ENCODE results near the gene STOML3. TPM values are rescaled to one million over a fixed set of nuclear protein-coding genes. Genes with fewer than 3 reads are reported as not detected.

STOML3 gene
- total RNA-seq, 1 donor from 2014 or later, result not detected

DNA sequence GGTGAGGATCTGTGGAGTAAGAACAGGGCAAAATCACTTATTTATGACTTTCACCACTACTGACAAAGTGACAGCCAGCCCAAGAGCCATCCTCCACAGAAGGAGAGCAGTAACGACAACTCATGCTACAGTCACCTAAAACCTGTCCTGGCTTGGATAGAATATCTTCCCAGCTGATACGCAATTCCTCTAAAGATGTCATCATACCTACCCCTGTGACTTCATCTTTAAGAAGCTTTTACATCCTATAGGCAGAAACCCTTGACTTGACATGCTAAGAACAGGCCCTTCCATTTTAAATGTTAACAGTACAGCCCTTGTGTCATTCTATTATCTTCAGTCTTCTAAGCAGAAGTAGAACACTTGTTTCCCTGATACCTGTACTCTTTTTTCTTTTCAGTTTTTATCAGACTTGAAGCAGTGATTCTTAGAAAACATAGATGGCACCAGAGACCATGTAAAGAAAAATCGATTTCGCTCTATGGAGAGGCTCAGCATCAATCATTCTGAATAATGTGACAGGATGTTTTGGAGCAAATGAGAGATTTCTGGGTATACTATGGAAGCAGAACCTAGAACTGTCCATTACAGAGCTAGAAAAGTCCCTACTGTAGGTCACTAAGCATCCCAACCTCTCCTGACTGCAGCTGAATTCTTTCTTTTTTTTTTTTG is 20.1 kb downstream of the STOML3 start:
- Mint-ChIP-seq H3K4me3 (ENCODE audit: unreplicated experiment) (no peak overlapping the region), H3K36me3 (ENCODE audit: unreplicated experiment) (no peaks in the 10 kb centered on the region), H3K27me3 (ENCODE audit: unreplicated experiment) (peaks cover 19% of the 10 kb centered on the region), H3K27ac (ENCODE audit: unreplicated experiment) (no peak overlapping the region), H3K9me3 (ENCODE audit: unreplicated experiment) (no peaks in the 10 kb centered on the region), H3K4me1 (ENCODE audit: unreplicated experiment) (no peaks in the 10 kb centered on the region)
- TF ChIP-seq, protein P1, sequence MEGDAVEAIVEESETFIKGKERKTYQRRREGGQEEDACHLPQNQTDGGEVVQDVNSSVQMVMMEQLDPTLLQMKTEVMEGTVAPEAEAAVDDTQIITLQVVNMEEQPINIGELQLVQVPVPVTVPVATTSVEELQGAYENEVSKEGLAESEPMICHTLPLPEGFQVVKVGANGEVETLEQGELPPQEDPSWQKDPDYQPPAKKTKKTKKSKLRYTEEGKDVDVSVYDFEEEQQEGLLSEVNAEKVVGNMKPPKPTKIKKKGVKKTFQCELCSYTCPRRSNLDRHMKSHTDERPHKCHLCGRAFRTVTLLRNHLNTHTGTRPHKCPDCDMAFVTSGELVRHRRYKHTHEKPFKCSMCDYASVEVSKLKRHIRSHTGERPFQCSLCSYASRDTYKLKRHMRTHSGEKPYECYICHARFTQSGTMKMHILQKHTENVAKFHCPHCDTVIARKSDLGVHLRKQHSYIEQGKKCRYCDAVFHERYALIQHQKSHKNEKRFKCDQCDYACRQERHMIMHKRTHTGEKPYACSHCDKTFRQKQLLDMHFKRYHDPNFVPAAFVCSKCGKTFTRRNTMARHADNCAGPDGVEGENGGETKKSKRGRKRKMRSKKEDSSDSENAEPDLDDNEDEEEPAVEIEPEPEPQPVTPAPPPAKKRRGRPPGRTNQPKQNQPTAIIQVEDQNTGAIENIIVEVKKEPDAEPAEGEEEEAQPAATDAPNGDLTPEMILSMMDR (IDR thresholded peaks at IDR 0.05), result no peak
- no peak for DNase-seq (ENCODE audit: extremely low spot score, unreplicated experiment)

DNA sequence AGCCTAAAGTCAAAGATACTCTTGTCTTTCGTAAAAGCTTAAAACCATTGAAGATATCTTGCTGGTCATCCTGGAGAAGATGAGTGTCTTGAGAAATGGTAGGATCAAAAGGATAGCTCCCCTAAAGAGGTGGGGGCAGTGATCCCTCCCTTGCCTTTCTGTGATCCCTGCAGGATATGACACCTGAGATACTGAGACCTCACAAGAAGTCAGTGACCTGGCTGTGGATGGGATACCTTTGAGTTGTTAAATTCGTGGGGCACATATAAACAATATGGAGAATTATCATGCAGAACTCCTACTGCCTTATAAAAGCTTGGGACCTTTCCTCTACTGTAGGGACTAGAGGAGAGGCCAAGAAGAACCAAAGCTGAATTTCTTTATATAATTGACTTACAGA is 21.4 kb downstream of the STOML3 start:
- Mint-ChIP-seq H3K36me3 (ENCODE audit: unreplicated experiment) (no peaks in the 10 kb centered on the region), H3K9me3 (ENCODE audit: unreplicated experiment) (no peaks in the 10 kb centered on the region), H3K4me1 (ENCODE audit: unreplicated experiment) (no peaks in the 10 kb centered on the region), H3K27ac (ENCODE audit: unreplicated experiment) (no peak overlapping the region), H3K4me3 (ENCODE audit: unreplicated experiment) (no peak overlapping the region), H3K27me3 (ENCODE audit: unreplicated experiment) (peaks cover 30% of the 10 kb centered on the region)
- TF ChIP-seq, protein P1 (IDR thresholded peaks at IDR 0.05), result no peak
- no peak for DNase-seq (ENCODE audit: extremely low spot score, unreplicated experiment)

DNA sequence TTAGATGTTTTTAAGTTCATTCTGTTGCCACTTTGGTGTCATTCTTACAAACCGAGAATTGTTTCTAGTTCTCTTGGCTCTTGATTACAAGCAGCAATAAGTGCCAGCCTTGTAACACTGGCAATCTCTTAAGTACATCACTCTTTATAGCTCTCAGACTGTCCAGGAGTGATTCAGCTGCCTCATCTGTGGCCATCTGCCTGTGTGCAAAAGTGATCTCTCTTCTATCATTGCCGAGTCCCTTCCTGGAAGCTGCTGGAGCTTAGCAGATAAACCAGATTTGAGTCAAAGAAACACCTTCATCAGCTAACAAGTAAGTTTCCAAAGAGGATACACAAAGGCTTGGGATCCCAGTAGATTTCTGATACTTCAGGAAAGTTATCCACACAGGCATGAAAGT is 23.2 kb downstream of the STOML3 start:
- no peak for DNase-seq (ENCODE audit: extremely low spot score, unreplicated experiment)
- H3K36me3 Mint-ChIP-seq (ENCODE audit: unreplicated experiment), result no peaks in the 10 kb centered on the region
- no peak overlapping the region for H3K27ac Mint-ChIP-seq (ENCODE audit: unreplicated experiment)
- TF ChIP-seq, protein P1 (IDR thresholded peaks at IDR 0.05), result no peak
- no peaks in the 10 kb centered on the region for H3K4me1 Mint-ChIP-seq (ENCODE audit: unreplicated experiment)
- H3K9me3 Mint-ChIP-seq (ENCODE audit: unreplicated experiment), result no peaks in the 10 kb centered on the region
- H3K4me3 Mint-ChIP-seq (ENCODE audit: unreplicated experiment), result no peak overlapping the region
- H3K27me3 Mint-ChIP-seq (ENCODE audit: unreplicated experiment), result peaks cover 28% of the 10 kb centered on the region

DNA sequence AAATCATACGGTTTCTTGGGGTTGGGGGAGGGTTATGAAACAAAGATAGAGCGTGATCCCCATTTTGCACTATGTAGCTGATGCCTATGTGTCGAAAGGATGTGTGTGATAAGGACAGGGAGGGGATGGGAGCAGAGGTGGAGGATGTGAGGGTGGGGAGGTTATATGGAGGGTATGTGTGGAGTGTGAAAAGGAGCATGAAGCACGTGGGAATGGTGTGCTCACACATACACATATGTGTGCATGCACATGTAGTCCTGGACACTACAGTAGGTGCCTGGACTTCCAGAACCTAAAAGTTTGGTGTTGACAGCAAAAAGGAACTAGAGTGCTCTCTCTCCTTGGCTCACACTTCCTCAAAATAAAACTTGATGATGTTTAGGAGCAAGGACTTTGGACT is 25.4 kb downstream of the STOML3 start:
- Mint-ChIP-seq H3K27me3 (ENCODE audit: unreplicated experiment) (peaks cover 33% of the 10 kb centered on the region), H3K4me1 (ENCODE audit: unreplicated experiment) (no peaks in the 10 kb centered on the region), H3K27ac (ENCODE audit: unreplicated experiment) (no peak overlapping the region), H3K9me3 (ENCODE audit: unreplicated experiment) (no peaks in the 10 kb centered on the region), H3K36me3 (ENCODE audit: unreplicated experiment) (no peaks in the 10 kb centered on the region), H3K4me3 (ENCODE audit: unreplicated experiment) (no peak overlapping the region)
- no peak for DNase-seq (ENCODE audit: extremely low spot score, unreplicated experiment)
- TF ChIP-seq, protein P1 (IDR thresholded peaks at IDR 0.05), result no peak

DNA sequence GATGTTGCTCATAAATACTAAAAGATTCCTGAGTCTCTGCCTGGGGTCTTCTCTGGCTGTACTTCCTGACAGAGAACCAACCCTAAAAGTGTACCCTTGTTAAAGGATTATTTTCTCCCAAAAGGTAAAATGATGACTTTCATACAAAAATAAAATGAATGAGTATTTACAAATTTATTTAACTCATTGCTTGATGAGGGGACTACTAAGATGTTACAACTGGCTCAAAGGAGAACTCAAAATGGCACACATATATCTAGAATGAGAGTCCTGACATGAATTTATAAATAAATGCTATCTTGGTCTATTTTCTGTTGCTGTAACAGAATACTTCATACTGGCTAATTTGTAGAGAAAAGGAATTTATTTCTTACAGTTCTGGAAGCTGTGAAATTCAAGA is 30.5 kb downstream of the STOML3 start:
- TF ChIP-seq, protein P1 (IDR thresholded peaks at IDR 0.05), result no peak
- H3K9me3 Mint-ChIP-seq (ENCODE audit: unreplicated experiment), result no peaks in the 10 kb centered on the region
- no peaks in the 10 kb centered on the region for H3K36me3 Mint-ChIP-seq (ENCODE audit: unreplicated experiment)
- no peak overlapping the region for H3K4me3 Mint-ChIP-seq (ENCODE audit: unreplicated experiment)
- H3K27ac Mint-ChIP-seq (ENCODE audit: unreplicated experiment), result no peak overlapping the region
- no peaks in the 10 kb centered on the region for H3K4me1 Mint-ChIP-seq (ENCODE audit: unreplicated experiment)
- H3K27me3 Mint-ChIP-seq (ENCODE audit: unreplicated experiment), result peaks cover 14% of the 10 kb centered on the region
- no peak for DNase-seq (ENCODE audit: extremely low spot score, unreplicated experiment)
